ENCODE results near the gene MGME1. TPM values are rescaled to one million over a fixed set of nuclear protein-coding genes. Genes with fewer than 3 reads are reported as not detected.

Gene MGME1
- total RNA-seq, 1 experiment from 2014 or later, result 35.5 TPM

DNA sequence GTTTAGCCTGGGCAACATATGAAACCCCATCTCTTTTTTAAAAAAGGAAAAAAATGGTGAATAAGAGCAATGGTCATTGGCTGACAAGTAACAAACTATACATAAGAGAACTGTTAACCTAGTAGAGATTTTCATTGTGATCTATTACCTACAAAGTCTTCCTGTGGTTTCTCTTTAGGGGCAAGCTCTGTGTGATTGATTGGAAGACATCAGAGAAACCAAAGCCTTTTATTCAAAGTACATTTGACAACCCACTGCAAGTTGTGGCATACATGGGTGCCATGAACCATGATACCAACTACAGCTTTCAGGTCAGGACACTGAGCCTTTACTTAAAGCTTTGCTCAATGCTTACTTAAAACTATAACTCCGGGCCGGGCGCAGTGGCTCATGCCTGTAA is 19.2 kb downstream of the MGME1 start:
- DNase-seq, result no peak
- no peak overlapping the region for H3K4me3 ChIP-seq (ENCODE audit: insufficient read depth, low read depth, low read length)
- peaks cover 17% of the 10 kb centered on the region for H3K36me3 ChIP-seq (replicated peaks; ENCODE audit: control insufficient read depth, insufficient read depth, low read length)
- H3K27me3 ChIP-seq (ENCODE audit: control insufficient read depth, insufficient read depth, low read length), result no peaks in the 10 kb centered on the region

DNA sequence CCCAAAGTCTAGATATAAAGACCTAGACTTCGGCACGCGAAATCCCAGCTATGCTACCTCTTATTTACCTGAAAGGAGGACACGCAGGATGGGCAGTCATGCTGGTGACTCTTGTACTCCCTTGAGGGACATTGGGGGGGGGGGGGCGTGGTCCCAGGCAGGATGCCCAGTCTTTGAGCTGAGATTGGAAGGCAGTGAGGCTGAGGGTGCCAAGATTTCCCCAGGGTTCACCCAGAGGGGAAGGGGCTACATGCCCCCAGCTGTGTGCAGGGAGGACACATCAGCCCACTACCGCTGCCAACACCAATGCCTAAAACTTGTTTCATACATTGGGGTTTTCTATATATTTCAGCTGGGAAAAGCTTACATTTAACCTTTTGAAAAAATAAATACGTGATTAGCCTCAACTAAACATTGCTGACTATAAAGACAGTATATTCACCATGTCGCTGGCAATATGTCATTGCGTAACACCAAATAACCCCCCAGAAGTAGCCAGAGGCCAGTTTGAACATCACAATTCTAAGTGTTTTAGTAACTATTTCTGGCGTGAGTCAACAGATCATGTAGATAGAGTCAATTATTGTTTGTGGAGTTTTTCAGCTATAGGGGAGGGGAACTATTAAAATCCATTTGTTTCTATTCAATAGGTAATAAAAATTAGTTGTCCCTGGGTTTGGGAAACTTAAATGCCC is 21.6 kb downstream of the MGME1 start:
- peaks cover 17% of the 10 kb centered on the region for H3K36me3 ChIP-seq (replicated peaks; ENCODE audit: control insufficient read depth, insufficient read depth, low read length)
- H3K27me3 ChIP-seq (ENCODE audit: control insufficient read depth, insufficient read depth, low read length), result no peaks in the 10 kb centered on the region
- H3K4me3 ChIP-seq (ENCODE audit: insufficient read depth, low read depth, low read length), result no peak overlapping the region
- DNase-seq, result no peak

DNA sequence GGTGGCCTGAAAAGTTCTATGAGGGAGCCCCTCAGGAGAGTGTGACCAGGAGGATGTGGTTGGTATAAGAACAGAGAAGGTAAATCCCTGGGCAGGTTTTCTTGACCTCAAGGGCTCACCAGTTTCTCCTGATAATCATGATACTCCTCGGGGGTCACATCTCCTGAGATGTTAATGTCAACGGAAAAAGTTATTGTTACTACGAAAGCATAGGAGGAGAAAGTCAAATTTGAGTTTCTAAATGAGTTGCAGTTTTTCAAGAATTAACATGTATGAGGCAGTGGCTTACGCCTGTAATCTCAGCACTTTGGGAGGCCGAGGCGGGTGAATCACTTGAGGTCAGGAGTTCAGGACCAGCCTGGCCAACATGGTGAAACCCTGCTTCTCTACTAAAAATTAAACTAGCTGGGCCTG is 23.4 kb downstream of the MGME1 start:
- no peak for DNase-seq
- H3K27me3 ChIP-seq (ENCODE audit: control insufficient read depth, insufficient read depth, low read length), result no peaks in the 10 kb centered on the region
- H3K4me3 ChIP-seq (ENCODE audit: insufficient read depth, low read depth, low read length), result no peak overlapping the region
- peaks cover 17% of the 10 kb centered on the region for H3K36me3 ChIP-seq (replicated peaks; ENCODE audit: control insufficient read depth, insufficient read depth, low read length)

DNA sequence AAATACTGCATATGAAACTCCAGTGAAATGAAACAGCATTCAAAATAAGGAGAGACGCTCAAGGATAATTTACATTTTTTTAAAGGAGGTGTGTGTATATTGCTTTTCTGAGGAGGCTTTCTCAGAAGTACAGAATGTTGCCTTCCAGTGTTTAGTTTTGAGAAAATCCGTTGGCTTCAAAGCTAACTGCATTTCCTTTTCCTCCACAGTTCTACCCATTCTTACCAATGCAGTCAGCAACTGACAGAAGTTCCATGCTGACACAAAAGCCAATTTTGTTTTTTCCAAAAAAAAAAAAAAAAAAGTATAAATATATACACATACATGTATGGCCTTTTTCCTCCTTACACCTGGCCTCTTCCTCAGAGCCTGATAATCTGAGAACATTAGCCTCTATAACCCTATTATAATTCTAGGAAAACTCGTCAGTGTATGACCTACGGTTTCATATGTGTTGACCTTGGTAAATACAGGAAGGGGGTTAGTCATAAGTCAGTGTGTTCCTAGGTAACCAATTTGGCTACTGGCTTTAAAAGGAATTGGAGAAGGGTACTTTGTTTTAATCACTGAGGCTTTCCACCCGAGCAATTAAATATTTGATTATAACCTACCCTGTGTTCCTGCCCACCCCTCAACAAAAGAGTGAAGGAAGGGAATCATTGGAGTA is 24.2 kb downstream of the MGME1 start:
- H3K4me3 ChIP-seq (ENCODE audit: insufficient read depth, low read depth, low read length), result no peak overlapping the region
- peaks cover 13% of the 10 kb centered on the region for H3K36me3 ChIP-seq (replicated peaks; ENCODE audit: control insufficient read depth, insufficient read depth, low read length)
- no peaks in the 10 kb centered on the region for H3K27me3 ChIP-seq (ENCODE audit: control insufficient read depth, insufficient read depth, low read length)
- DNase-seq, result no peak

DNA sequence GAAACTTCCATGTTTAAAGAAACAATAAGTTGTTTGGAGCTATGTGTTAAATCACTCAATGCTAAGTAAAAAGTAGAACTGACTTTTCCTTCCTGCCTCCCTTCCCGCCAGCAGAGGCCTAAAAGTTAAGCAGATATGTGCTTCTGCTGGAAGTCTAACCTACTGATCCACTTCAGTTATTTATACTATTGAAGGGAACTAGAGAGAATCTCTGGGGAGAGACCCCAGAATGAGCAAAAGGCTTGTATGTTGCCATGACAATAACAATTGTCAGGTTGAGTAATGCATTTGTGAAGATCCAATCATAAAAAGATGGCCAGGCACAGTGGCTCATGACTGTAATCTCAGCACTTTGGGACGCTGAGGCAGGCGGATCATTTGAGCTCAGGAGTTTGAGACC is 24.7 kb downstream of the MGME1 start:
- H3K4me3 ChIP-seq (ENCODE audit: insufficient read depth, low read depth, low read length), result no peak overlapping the region
- peaks cover 11% of the 10 kb centered on the region for H3K36me3 ChIP-seq (replicated peaks; ENCODE audit: control insufficient read depth, insufficient read depth, low read length)
- H3K27me3 ChIP-seq (ENCODE audit: control insufficient read depth, insufficient read depth, low read length), result no peaks in the 10 kb centered on the region
- no peak for DNase-seq

DNA sequence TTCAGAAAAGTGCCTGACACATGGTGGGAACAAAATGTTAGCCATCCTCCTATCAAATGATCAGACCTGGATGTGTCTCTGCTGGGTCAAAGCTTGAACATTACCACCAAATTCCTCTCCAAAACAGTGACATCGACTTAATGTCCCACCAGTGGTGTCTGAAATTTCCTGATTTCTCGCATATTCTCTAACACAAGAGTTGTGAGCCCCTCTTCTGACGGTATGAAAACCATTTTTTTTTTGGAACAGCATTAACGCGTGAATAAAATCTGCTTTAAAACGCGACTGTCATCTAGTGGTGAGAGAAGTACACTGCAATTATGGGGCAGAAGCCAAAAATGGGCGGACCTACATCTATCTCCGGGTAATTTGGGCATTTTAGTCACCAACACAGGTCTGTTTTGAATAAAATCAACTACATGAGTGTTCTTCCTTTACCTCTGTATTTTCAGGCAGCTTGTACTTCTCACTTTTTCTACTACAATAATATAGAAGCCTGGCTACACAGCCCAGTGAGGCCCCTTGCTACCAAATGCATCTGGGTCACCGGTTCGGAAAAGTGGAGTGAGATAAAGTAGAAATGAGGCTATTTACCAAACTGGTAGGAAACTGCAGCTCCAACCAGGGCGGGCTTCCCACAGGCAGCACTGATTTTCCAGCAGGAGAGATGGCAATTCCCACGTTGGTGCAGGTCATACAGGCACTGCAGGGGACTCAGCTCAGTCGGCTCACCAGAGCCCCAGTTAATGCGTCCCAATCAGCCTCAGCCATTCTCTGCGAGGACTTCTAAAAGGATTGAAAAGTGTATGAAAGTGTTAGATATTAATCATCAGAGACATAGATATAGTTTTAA is 27.4 kb downstream of the MGME1 start:
- no peaks in the 10 kb centered on the region for H3K36me3 ChIP-seq (replicated peaks; ENCODE audit: control insufficient read depth, insufficient read depth, low read length)
- peak; percentile 66 for DNase-seq
- H3K27me3 ChIP-seq (ENCODE audit: control insufficient read depth, insufficient read depth, low read length), result no peaks in the 10 kb centered on the region
- H3K4me3 ChIP-seq (ENCODE audit: insufficient read depth, low read depth, low read length), result no peak overlapping the region

DNA sequence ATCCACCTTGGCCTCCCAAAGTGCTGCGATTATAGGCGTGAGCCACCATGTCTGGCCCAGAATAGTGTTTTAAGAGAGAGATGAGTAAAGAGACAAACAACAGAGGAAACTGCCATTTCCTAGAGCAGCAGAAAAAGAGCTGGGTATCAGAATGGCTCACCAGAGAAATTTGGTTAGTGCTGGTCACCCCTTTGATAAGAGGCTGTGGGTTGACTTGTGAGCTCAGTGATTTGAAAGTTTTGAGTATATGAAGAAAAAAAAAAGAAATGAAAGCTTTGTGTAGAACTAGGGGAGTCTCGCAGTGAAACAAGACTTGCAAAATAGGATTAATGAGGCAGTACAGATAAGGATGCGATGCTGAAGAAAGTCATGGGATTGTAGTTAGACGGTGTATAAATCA is 29.6 kb downstream of the MGME1 start:
- no peaks in the 10 kb centered on the region for H3K36me3 ChIP-seq (replicated peaks; ENCODE audit: control insufficient read depth, insufficient read depth, low read length)

DNA sequence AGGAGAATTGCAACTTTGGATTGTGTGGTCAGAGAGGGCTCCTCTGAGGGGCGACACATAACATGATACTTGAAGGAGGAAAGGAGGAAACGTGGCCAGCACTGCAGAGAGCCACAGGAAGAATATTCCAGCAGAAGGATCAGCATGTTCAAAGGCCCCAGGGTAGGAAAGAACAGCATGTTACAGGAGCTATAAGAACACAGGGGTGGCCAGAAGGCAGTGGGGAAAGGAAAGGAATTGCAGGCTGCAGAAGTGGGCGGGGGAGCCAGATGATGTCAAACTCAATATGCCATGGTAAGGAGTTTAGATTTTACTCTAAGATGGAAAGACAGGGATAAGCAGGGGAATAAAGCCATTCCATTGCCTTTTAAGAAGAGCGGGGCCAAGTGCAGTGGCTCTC is 30.7 kb downstream of the MGME1 start:
- Histone ChIP-seq H3K4me3 (ENCODE audit: insufficient read depth, low read depth, low read length) (no peak overlapping the region), H3K36me3 (replicated peaks; ENCODE audit: control insufficient read depth, insufficient read depth, low read length) (no peaks in the 10 kb centered on the region), H3K27me3 (ENCODE audit: control insufficient read depth, insufficient read depth, low read length) (no peaks in the 10 kb centered on the region)
- DNase-seq, result no peak

More for the DNA sequence above, 29.6 kb downstream of the MGME1 start:
- Histone ChIP-seq H3K4me3 (ENCODE audit: insufficient read depth, low read depth, low read length) (no peak overlapping the region), H3K27me3 (ENCODE audit: control insufficient read depth, insufficient read depth, low read length) (no peaks in the 10 kb centered on the region)
- DNase-seq, result no peak

DNA sequence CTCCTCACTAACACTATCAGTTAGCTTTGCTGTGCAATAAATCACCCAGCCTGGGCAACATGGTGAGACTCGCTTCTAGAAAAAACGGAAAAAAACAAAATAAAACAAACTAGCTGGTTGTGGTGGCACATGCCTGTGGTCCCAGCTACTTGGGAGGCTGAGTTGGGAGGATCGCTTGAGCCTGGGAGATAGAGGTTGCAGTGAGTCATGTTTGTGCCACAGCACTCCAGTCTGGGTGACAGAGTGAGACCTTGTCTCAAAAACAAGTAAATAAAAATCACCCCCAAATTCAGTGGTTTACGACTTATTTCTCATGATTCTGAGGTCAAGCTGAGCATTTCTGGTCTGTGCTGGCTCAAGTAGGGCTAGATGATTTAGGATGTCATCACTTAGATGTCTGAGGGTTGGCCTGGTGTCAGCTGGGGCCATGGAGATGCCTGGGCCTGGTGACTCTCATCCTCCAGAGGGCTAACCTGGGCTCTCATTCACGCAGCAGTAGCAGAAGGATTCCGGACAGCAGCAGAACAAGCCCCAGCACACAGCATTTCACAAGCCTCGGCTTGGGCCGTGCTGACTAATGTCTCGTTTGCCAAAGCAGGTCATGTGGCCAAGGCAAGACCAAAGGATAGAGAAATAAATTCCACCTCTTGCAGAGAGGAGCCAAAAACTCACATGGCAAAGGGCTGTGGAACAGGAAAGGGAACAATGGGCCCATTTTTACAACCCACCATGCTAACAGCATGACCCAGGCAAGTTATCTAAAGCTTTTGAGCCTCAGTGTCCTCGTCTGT is 32.5 kb downstream of the MGME1 start:
- Histone ChIP-seq H3K27me3 (ENCODE audit: control insufficient read depth, insufficient read depth, low read length) (no peaks in the 10 kb centered on the region), H3K4me3 (ENCODE audit: insufficient read depth, low read depth, low read length) (no peak overlapping the region), H3K36me3 (replicated peaks; ENCODE audit: control insufficient read depth, insufficient read depth, low read length) (no peaks in the 10 kb centered on the region)
- no peak for DNase-seq

DNA sequence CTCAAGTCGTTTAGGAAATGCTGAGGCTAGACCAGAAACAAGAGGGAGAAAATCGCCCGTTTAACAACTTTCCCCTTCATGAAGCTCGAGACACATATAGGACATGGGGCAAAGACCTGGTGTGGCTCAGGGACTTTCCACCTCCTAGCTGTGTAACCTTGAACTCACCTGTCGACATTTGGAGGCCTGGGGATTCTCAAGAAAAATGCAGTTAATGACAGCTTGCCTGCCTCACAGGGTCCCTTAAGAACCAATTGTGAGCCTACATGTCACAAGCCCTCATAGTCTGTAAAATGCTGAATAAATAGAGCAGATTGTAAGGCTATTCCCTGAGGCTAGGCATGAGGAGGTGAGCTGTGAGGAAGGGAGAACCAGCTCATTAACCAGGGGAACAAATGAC is 35.1 kb downstream of the MGME1 start:
- H3K36me3 ChIP-seq (replicated peaks; ENCODE audit: control insufficient read depth, insufficient read depth, low read length), result no peaks in the 10 kb centered on the region
- H3K27me3 ChIP-seq (ENCODE audit: control insufficient read depth, insufficient read depth, low read length), result no peaks in the 10 kb centered on the region
- H3K4me3 ChIP-seq (ENCODE audit: insufficient read depth, low read depth, low read length), result no peak overlapping the region
- DNase-seq, result no peak

DNA sequence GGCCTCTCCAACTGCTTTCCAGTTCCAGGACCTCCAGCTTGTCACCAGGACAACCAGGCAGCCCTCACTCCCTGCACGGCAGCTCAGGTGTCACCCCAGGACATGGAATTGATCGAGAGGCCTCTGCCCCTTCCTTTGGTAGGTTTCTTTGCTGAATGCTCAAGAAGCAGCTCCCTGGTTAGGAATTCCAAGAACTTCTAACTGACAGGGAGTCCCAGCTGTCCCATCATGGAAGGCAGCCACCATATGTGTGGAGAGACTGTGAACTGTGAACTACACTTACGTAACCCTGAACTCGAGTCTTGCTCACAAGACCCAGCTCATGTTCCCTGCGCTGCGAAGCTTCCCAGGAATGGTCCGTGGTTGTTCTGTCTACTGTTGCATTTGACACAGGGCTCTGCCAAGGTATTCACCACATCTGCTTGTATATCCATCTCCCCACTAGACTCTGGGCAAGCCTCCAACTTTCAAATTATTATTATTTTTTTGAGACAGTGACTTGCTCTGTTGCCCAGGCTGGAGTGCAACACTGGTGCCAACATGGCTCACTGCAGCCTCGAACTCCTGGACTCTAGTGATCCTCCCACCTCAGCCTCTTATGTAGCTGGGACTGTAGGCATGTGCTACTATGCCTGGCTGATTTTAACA is 35.7 kb downstream of the MGME1 start:
- no peaks in the 10 kb centered on the region for H3K27me3 ChIP-seq (ENCODE audit: control insufficient read depth, insufficient read depth, low read length)
- no peak overlapping the region for H3K4me3 ChIP-seq (ENCODE audit: insufficient read depth, low read depth, low read length)
- DNase-seq, result no peak
- H3K36me3 ChIP-seq (replicated peaks; ENCODE audit: control insufficient read depth, insufficient read depth, low read length), result no peaks in the 10 kb centered on the region

DNA sequence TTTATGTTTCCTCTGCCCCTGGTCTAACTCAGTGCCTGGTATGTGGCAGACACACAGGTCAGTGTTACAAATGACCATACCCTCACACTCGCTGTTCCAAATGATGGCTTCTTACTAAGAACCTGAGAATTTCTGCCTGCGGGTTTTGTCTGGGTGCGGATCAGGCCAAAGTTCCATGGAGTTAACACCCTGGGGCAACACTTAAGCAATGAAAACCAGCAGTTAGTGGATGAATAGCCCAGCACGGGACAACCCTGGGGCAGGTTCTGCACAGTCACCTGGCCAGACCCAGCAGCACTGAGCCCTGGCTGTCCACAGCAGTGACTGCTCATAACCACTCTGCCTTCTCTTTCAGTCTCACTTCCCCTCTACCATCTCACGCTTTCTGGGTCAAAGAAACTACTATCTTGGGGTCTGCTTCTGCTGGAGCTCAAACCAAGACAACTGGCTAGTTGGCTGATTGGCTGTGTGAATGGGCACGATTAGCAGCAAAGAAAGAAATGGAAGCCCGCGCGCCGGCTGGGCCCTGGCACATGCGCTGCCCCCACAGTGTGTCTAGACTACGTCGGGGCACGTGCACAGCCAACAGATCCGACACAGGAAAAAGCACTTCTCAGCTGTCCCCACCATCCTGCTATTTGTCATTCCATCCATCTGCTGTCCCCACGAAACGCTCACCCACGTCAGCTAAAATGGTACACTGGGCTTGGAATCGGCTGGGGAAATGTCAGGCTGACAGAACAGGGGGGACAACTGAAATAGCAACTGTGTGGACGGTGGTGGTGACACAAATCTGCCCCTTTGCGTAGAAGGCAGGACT is 36.6 kb downstream of the MGME1 start:
- no peak for DNase-seq
- H3K27me3 ChIP-seq (ENCODE audit: control insufficient read depth, insufficient read depth, low read length), result no peaks in the 10 kb centered on the region
- H3K36me3 ChIP-seq (replicated peaks; ENCODE audit: control insufficient read depth, insufficient read depth, low read length), result no peaks in the 10 kb centered on the region
- no peak overlapping the region for H3K4me3 ChIP-seq (ENCODE audit: insufficient read depth, low read depth, low read length)

DNA sequence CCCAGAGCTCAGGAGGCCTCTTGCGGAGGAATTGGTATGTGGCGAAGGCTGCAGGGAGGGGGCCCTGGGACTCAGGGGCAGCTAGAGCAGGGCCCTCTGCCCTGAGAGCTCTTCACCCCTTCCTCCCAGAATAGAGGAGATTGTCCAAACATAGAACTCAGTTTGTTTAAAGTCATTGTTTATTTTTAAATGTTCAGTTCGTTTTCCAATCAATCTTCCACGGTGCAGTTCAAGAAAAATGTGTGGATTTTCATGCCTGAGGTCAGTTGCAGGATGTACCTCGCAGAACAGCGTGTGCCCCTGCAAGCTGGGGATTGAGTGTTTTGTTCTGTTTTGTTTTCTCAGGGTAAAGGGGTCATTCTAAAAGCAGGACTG is 37.2 kb downstream of the MGME1 start:
- H3K36me3 ChIP-seq (replicated peaks; ENCODE audit: control insufficient read depth, insufficient read depth, low read length), result no peaks in the 10 kb centered on the region
- DNase-seq, result no peak
- no peaks in the 10 kb centered on the region for H3K27me3 ChIP-seq (ENCODE audit: control insufficient read depth, insufficient read depth, low read length)
- no peak overlapping the region for H3K4me3 ChIP-seq (ENCODE audit: insufficient read depth, low read depth, low read length)
